Endodermal cell (in vitro differentiated cells): ENCODE measurements around the gene EID2B. TPM values are rescaled to one million over a fixed set of nuclear protein-coding genes. Genes with fewer than 3 reads are reported as not detected.

ENCODE experiments used
- DNase-seq: peaks from one replicate; pipeline ENCODE4 v3.0.0-alpha.2; 2017
- H3K27ac ChIP-seq: 2 replicates; pipeline ENCODE4 v1.5.1; 2013; ENCODE audit warnings: mild to moderate bottlenecking, low read depth, low read length, moderate library complexity
- H3K27me3 ChIP-seq: 2 replicates; pipeline ENCODE4 v1.6.1; 2013; ENCODE audit warnings: mild to moderate bottlenecking, low read length, moderate library complexity; ENCODE audit not compliant: insufficient read depth, control insufficient read depth, poor library complexity, severe bottlenecking
- H3K36me3 ChIP-seq: 2 replicates; pipeline ENCODE4 v1.7.0; 2013; ENCODE audit warnings: mild to moderate bottlenecking, low read length, moderate library complexity; ENCODE audit not compliant: control insufficient read depth, insufficient read depth
- H3K4me1 ChIP-seq: one replicate; pipeline ENCODE4 v1.7.0; 2013; ENCODE audit warnings: low read length; ENCODE audit not compliant: control insufficient read depth, insufficient read depth
- H3K4me3 ChIP-seq: 2 replicates; pipeline ENCODE4 v1.5.1; 2013; ENCODE audit warnings: mild to moderate bottlenecking, low read length, moderate library complexity
- H3K9ac ChIP-seq: 2 replicates; pipeline ENCODE4 v1.6.1; 2013; ENCODE audit warnings: mild to moderate bottlenecking, low read length, moderate library complexity; ENCODE audit not compliant: poor library complexity, severe bottlenecking; ENCODE audit errors: extremely low read depth
- H3K9me3 ChIP-seq: 2 replicates; pipeline ENCODE4 v1.6.1; 2013; ENCODE audit warnings: mild to moderate bottlenecking, low read length, moderate library complexity; ENCODE audit not compliant: control insufficient read depth
- H3K27ac Mint-ChIP-seq: 2 replicates; pipeline ENCODE4 v1.8.0; 2020; ENCODE audit warnings: mixed read lengths
- H3K27me3 Mint-ChIP-seq: 2 replicates; pipeline ENCODE4 v1.8.0; 2021; ENCODE audit warnings: mild to moderate bottlenecking, mixed read lengths; ENCODE audit not compliant: insufficient read depth
- H3K36me3 Mint-ChIP-seq: 2 replicates; pipeline ENCODE4 v1.8.0; 2020; ENCODE audit warnings: low read depth, mixed read lengths
- H3K4me1 Mint-ChIP-seq: 2 replicates; pipeline ENCODE4 v1.8.0; 2020; ENCODE audit warnings: mixed read lengths
- H3K4me3 Mint-ChIP-seq: 2 replicates; pipeline ENCODE4 v1.8.0; 2020; ENCODE audit warnings: mild to moderate bottlenecking, moderate library complexity, mixed read lengths
- H3K9me3 Mint-ChIP-seq: 2 replicates; pipeline ENCODE4 v1.8.0; 2020; ENCODE audit warnings: mild to moderate bottlenecking, mixed read lengths
- CTCF ChIP-seq: fragments of 200-600 bp; sonication (generic); conservative IDR thresholded peaks from 2 replicates; pipeline ENCODE4 v1.5.0; 2021; ENCODE audit warnings: antibody characterized with exemption, mild to moderate bottlenecking
- WGBS, 2 experiments: methylation state at CpG; one replicate each; pipeline versions ENCODE4 v1.1.5 to v1.1.7; 2013; ENCODE audit warnings: missing lambda C conversion rate in 2 of 2, mixed read lengths in 1 of 2; ENCODE audit not compliant: insufficient coverage in 1 of 2, insufficient read length in 1 of 2; 5-methylcytosine and 5-hydroxymethylcytosine counted together
- total RNA-seq, 2 donors: library from RNA; stranded (reverse); fragmentation: NEBNext Ultra II Directional in 1 of 2; extraction: Animal tissue kit (Norgen Biotek cat#: 25700) in 1 of 2; gene quantifications; 2 replicates in 1 of 2; 3 replicates in 1 of 2; pipeline ENCODE4 v1.2.1, GENCODE V29; 2021

The EID2B gene
- total RNA-seq, 2 donors from 2014 or later, result 1.2 to 3.8 TPM

- Histone ChIP-seq H3K27me3 (peaks cover 36% of the 10 kb centered on the region), H3K36me3 (no peaks in the 10 kb centered on the region), H3K9ac (peak within 1 kb of the TSS; percentile 62), H3K4me1 (no peaks in the 10 kb centered on the region), H3K4me3 (peak within 1 kb of the TSS; percentile 91), H3K9me3 (no peaks in the 10 kb centered on the region), H3K27ac (no peak within 1 kb of the TSS)
- peaks cover 19% of the 10 kb centered on the region for H3K4me1 Mint-ChIP-seq
- peaks cover 8% of the 10 kb centered on the region for H3K36me3 Mint-ChIP-seq
- WGBS, 2 experiments, result 0 to 1% methylated on average over 27 to 56 of the region's 56 CpGs
- peak within 1 kb of the TSS; percentile 84 for H3K4me3 Mint-ChIP-seq
- no peaks in the 10 kb centered on the region for H3K9me3 Mint-ChIP-seq
- peak; percentile 59 for TF ChIP-seq CTCF
- H3K27me3 Mint-ChIP-seq, result peaks cover 34% of the 10 kb centered on the region
- peak; percentile 92 for DNase-seq
- peak within 1 kb of the TSS; percentile 70 for H3K27ac Mint-ChIP-seq
These were observed 17.7 kb downstream of the EID2B start, which contains the start of gene SELENOV for GRCh38 chr19:39514840-39515550. Gene SELENOV (plus strand): TSS chr19:39515139. CDS start chr19:39515213, 74 bp downstream.

- Mint-ChIP-seq H3K36me3 (peaks cover 4% of the 10 kb centered on the region), H3K27me3 (peaks cover 53% of the 10 kb centered on the region), H3K27ac (no peak overlapping the region)
These were observed 19.7 kb downstream of the EID2B start for GRCh38 chr19:39512988-39513387.

GRCh38 chr19:39509233-39509632 is 23.4 kb downstream of the EID2B start:
- Mint-ChIP-seq H3K36me3 (no peaks in the 10 kb centered on the region), H3K27ac (no peak overlapping the region), H3K9me3 (peaks cover 8% of the 10 kb centered on the region), H3K4me3 (no peak overlapping the region), H3K4me1 (no peaks in the 10 kb centered on the region), H3K27me3 (peaks cover 79% of the 10 kb centered on the region)
- DNase-seq, result no peak
- peaks cover 66% of the 10 kb centered on the region for H3K27me3 ChIP-seq
- H3K9ac ChIP-seq, result no peak overlapping the region
- no peak overlapping the region for H3K27ac ChIP-seq
- H3K9me3 ChIP-seq, result peaks cover 5% of the 10 kb centered on the region
- TF ChIP-seq CTCF, result no peak
- H3K36me3 ChIP-seq, result no peaks in the 10 kb centered on the region
- no peak overlapping the region for H3K4me3 ChIP-seq
- 66% methylated on average over 2 of the region's 2 CpGs; no CpG with 5 or more reads in 1 of the 2 experiments for WGBS, 2 experiments
- no peaks in the 10 kb centered on the region for H3K4me1 ChIP-seq

More at GRCh38 chr19:39512988-39513387, 19.7 kb downstream of the EID2B start:
- no peak for DNase-seq
- peaks cover 8% of the 10 kb centered on the region for H3K4me1 Mint-ChIP-seq
- H3K9me3 ChIP-seq, result no peaks in the 10 kb centered on the region
- 76 to 83% methylated on average over 1 of the region's 2 CpGs for WGBS, 2 experiments
- H3K9ac ChIP-seq, result no peak overlapping the region
- H3K27ac ChIP-seq, result no peak overlapping the region
- no peak overlapping the region for H3K4me3 Mint-ChIP-seq
- H3K9me3 Mint-ChIP-seq, result no peaks in the 10 kb centered on the region
- H3K4me1 ChIP-seq, result no peaks in the 10 kb centered on the region
- H3K36me3 ChIP-seq, result no peaks in the 10 kb centered on the region
- no peak for TF ChIP-seq CTCF
- H3K27me3 ChIP-seq, result peaks cover 50% of the 10 kb centered on the region
- no peak overlapping the region for H3K4me3 ChIP-seq
